ENCODE measurements around the gene PXMP2. TPM values are rescaled to one million over a fixed set of nuclear protein-coding genes. Genes with fewer than 3 reads are reported as not detected.

PXMP2 gene
- total RNA-seq, 1 experiment from 2014 or later = 17.8 TPM

DNA sequence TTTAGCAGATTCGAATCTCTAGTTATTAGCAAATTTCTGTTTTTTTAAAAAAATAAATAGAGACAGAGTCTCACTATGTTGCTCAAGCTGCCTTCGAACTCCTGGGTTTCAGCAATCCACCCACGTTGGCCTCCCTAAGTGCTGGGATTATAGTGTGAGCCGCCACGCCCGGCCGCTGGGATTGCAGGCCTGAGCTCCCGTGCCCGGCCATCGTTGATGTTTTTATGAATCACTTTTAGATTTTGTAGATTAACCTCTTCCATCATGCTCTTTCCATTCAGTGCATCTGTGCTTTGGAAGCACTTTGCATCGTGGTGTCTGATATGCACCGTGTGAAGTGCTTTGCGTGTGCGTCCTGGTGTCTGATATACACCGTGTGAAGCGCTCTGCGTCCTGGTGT lies 44.2 kb downstream of the PXMP2 start:
- no peak overlapping the region for H3K18ac ChIP-seq (ENCODE audit: insufficient read length, low read depth, low read length)
- H3K23me2 ChIP-seq (ENCODE audit: insufficient read length, low read depth, low read length, poor library complexity, severe bottlenecking) = no peaks in the 10 kb centered on the region
- H3K36me3 Mint-ChIP-seq (ENCODE audit: insufficient read depth in 1 of 3, low read depth in 3 of 3) = peaks cover 82 to 98% (median 95%) of the 10 kb centered on the region in 3 experiments
- no peaks in the 10 kb centered on the region for H3K4me1 ChIP-seq (ENCODE audit: insufficient read depth, low read length)
- H3K27ac Mint-ChIP-seq = no peak overlapping the region
- H3K4me2 ChIP-seq (ENCODE audit: insufficient read depth, insufficient read length, low read length) = no peak overlapping the region
- H3K27me3 Mint-ChIP-seq (ENCODE audit: low read depth) = no peaks in the 10 kb centered on the region
- H3K79me1 ChIP-seq (ENCODE audit: insufficient read depth, low read depth, low read length, poor library complexity, severe bottlenecking) = no peaks in the 10 kb centered on the region
- no peaks in the 10 kb centered on the region for H3K79me2 ChIP-seq (ENCODE audit: insufficient read depth, low read length)
- no peak overlapping the region for H2AK5ac ChIP-seq (ENCODE audit: insufficient read length, low read length)
- no peak overlapping the region for H3K14ac ChIP-seq (ENCODE audit: insufficient read depth, low read length)
- H4K20me1 ChIP-seq (ENCODE audit: control insufficient read depth, insufficient read depth, insufficient read length) = no peaks in the 10 kb centered on the region
- no peak overlapping the region for H4K91ac ChIP-seq (ENCODE audit: insufficient read length, low read depth, low read length)
- H3T11ph ChIP-seq (ENCODE audit: low read length) = no peak overlapping the region
- no peak overlapping the region for H4K8ac ChIP-seq (replicated peaks; ENCODE audit: insufficient read length, low read depth, low read length)
- H3K9me3 ChIP-seq (ENCODE audit: control insufficient read depth, low read depth, low read length) = no peaks in the 10 kb centered on the region
- no peak overlapping the region for H2BK20ac ChIP-seq (ENCODE audit: low read depth, low read length, poor library complexity, severe bottlenecking)
- H2BK12ac ChIP-seq (ENCODE audit: insufficient read length, low read depth, low read length) = no peak overlapping the region
- no peak overlapping the region for H2BK15ac ChIP-seq (ENCODE audit: low read depth, low read length)
- H3K4ac ChIP-seq (ENCODE audit: low read depth, low read length) = no peak overlapping the region
- no peak for TF ChIP-seq CTCF (conservative IDR thresholded peaks at IDR 0.05)
- no peak overlapping the region for H4K5ac ChIP-seq (ENCODE audit: insufficient read length, low read depth, low read length)
- H3K9ac ChIP-seq (ENCODE audit: extremely low read depth, insufficient read length, low read length) = no peak overlapping the region
- H3K4me3 Mint-ChIP-seq = no peak overlapping the region
- no peak overlapping the region for H3K56ac ChIP-seq (ENCODE audit: insufficient read length, low read depth, low read length)
- no peak overlapping the region for H2BK5ac ChIP-seq (ENCODE audit: insufficient read length, low read length)
- DNase-seq = no peak
- no peak overlapping the region for H3K23ac ChIP-seq (ENCODE audit: insufficient read length, low read depth, low read length)
- no peak overlapping the region for H2AFZ ChIP-seq (ENCODE audit: low read length)
- no peak overlapping the region for H3K27ac ChIP-seq (ENCODE audit: insufficient read length, low read depth, low read length)
- no peak overlapping the region for H2BK120ac ChIP-seq (ENCODE audit: low read depth, low read length, poor library complexity, severe bottlenecking)
- H3K4me1 Mint-ChIP-seq = no peaks in the 10 kb centered on the region
- H3K27me3 ChIP-seq (ENCODE audit: insufficient read depth, low read length) = no peaks in the 10 kb centered on the region
- no CpG with 5 or more reads among the region's 17 CpGs for WGBS (ENCODE audit: extremely low coverage, insufficient read length, low lambda C conversion rate)
- H3K9me3 Mint-ChIP-seq = peaks cover 13 to 16% of the 10 kb centered on the region in 2 experiments

Measured in H9 (cell line).